SK-N-DZ (cell line): ENCODE results near the gene PKP1.
A peak's percentile ranks its signal among the peaks of the same experiment; 100 is the strongest.

Experiments
- DNase-seq: peaks from one replicate; pipeline ENCODE4 v3.0.0-alpha.2; 2015; ENCODE audit warnings: low spot score

The PKP1 gene

GRCh38 chr1:201329286-201329685 is 46.0 kb downstream of the PKP1 start:
- no peak for DNase-seq

- no peak for DNase-seq
Observed at GRCh38 chr1:201329801-201330200, 46.5 kb downstream of the PKP1 start.

- DNase-seq: no peak
Observed at GRCh38 chr1:201330541-201330940, 47.2 kb downstream of the PKP1 start.

- DNase-seq: no peak
Observed at GRCh38 chr1:201331166-201331565, 47.9 kb downstream of the PKP1 start.

GRCh38 chr1:201332021-201332420 is 48.7 kb downstream of the PKP1 start:
- no peak for DNase-seq

GRCh38 chr1:201332616-201333335 is 49.5 kb downstream of the PKP1 start:
- no peak for DNase-seq

GRCh38 chr1:201334325-201335173 is 51.2 kb downstream of the PKP1 start:
- DNase-seq: no peak

GRCh38 chr1:201335174-201335870 is 52.0 kb downstream of the PKP1 start:
- DNase-seq: no peak

- no peak for DNase-seq
Observed at GRCh38 chr1:201335901-201336300, 52.6 kb downstream of the PKP1 start.

GRCh38 chr1:201336711-201337450 is 53.6 kb downstream of the PKP1 start:
- no peak for DNase-seq

GRCh38 chr1:201341377-201341776 is 58.1 kb downstream of the PKP1 start:
- DNase-seq: no peak

GRCh38 chr1:201344206-201345080 is 61.1 kb downstream of the PKP1 start:
- DNase-seq: no peak

- DNase-seq: no peak
Observed at GRCh38 chr1:201345081-201345355, 61.7 kb downstream of the PKP1 start.

GRCh38 chr1:201346337-201346939 is 63.1 kb downstream of the PKP1 start:
- DNase-seq: peak; percentile 23

- no peak for DNase-seq
Observed at GRCh38 chr1:201346987-201347386, 63.7 kb downstream of the PKP1 start.

- no peak for DNase-seq
Observed at GRCh38 chr1:201347498-201348210, 64.3 kb downstream of the PKP1 start.

GRCh38 chr1:201348211-201348566 is 64.9 kb downstream of the PKP1 start:
- peak; percentile 41 for DNase-seq

GRCh38 chr1:201349092-201349491 is 65.8 kb downstream of the PKP1 start:
- DNase-seq: no peak

- no peak for DNase-seq
Observed at GRCh38 chr1:201350361-201350725, 67.0 kb downstream of the PKP1 start.

GRCh38 chr1:201350884-201351283 is 67.6 kb downstream of the PKP1 start:
- no peak for DNase-seq
